Measurements from ENCODE around the gene ATP6V0A1. TPM values are rescaled to one million over a fixed set of nuclear protein-coding genes. Genes with fewer than 3 reads are reported as not detected.

The ATP6V0A1 gene
- total RNA-seq, 1 experiment from 2014 or later, result 0.07 TPM

DNA sequence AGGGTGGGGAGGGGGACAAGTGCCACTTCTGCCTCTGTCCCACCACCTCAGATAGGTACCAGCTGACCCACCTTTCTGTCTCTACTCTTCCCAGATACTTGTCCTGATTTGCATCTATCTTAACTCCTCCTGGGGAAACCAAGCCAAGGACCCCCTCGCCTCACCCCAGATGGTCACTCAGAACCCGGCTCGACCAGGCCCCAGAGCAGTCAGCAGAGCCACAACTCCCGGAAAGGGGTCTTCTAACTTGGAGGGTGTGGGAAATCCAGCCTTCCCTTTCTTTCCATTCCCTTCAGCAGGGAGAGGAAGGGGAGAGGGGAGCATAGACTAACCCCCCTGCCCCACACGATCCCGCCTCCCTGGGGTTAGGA is 37.6 kb upstream of the ATP6V0A1 start:
- no peaks in the 10 kb centered on the region for H3K27me3 ChIP-seq (ENCODE audit: low read length)
- H3F3A ChIP-seq (ENCODE audit: low read length, unreplicated experiment), result no peaks in the 10 kb centered on the region
- CTCF ChIA-PET, result no interaction called here
- POLR2A ChIA-PET (ENCODE audit: unreplicated experiment), result no interaction called here
- H3K36me3 ChIP-seq (ENCODE audit: low read depth, low read length), result no peaks in the 10 kb centered on the region
- no peak overlapping the region for H3K4me2 ChIP-seq (ENCODE audit: low read length)
- ATAC-seq (no peak), DNase-seq (no peak)
- no TSS peak for BruUV-seq (replicated peaks)
- no peaks in the 10 kb centered on the region for H3K9me2 ChIP-seq (replicated peaks; ENCODE audit: low read length)
- H3K4me1 ChIP-seq (ENCODE audit: insufficient read depth, low read length), result no peaks in the 10 kb centered on the region
- H3K27ac ChIP-seq (ENCODE audit: low read length), result no peak overlapping the region
- TF ChIP-seq EZH2phosphoT487 (IDR thresholded peaks at IDR 0.05; ENCODE audit: borderline replicate concordance, low read length), result no peak
- no peak for TF ChIP-seq EZH2 (IDR thresholded peaks at IDR 0.05; ENCODE audit: low read length, unreplicated experiment)
- TF ChIP-seq, protein P1, sequence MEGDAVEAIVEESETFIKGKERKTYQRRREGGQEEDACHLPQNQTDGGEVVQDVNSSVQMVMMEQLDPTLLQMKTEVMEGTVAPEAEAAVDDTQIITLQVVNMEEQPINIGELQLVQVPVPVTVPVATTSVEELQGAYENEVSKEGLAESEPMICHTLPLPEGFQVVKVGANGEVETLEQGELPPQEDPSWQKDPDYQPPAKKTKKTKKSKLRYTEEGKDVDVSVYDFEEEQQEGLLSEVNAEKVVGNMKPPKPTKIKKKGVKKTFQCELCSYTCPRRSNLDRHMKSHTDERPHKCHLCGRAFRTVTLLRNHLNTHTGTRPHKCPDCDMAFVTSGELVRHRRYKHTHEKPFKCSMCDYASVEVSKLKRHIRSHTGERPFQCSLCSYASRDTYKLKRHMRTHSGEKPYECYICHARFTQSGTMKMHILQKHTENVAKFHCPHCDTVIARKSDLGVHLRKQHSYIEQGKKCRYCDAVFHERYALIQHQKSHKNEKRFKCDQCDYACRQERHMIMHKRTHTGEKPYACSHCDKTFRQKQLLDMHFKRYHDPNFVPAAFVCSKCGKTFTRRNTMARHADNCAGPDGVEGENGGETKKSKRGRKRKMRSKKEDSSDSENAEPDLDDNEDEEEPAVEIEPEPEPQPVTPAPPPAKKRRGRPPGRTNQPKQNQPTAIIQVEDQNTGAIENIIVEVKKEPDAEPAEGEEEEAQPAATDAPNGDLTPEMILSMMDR (conservative IDR thresholded peaks at IDR 0.05; ENCODE audit: low read depth, low read length), result no peak
- no peak overlapping the region for H3K9ac ChIP-seq (ENCODE audit: low read length)
- no peak overlapping the region for H2AFZ ChIP-seq (ENCODE audit: low read length)
- H3K9me3 ChIP-seq (ENCODE audit: low read length), result no peaks in the 10 kb centered on the region
- H3K4me3 ChIP-seq (ENCODE audit: low read length), result no peak overlapping the region
- H4K20me1 ChIP-seq (ENCODE audit: low read length), result no peaks in the 10 kb centered on the region
- intact Hi-C loops (cut with micrococcal nuclease), result no loop called here
- H3K79me2 ChIP-seq (ENCODE audit: low read length), result no peaks in the 10 kb centered on the region

DNA sequence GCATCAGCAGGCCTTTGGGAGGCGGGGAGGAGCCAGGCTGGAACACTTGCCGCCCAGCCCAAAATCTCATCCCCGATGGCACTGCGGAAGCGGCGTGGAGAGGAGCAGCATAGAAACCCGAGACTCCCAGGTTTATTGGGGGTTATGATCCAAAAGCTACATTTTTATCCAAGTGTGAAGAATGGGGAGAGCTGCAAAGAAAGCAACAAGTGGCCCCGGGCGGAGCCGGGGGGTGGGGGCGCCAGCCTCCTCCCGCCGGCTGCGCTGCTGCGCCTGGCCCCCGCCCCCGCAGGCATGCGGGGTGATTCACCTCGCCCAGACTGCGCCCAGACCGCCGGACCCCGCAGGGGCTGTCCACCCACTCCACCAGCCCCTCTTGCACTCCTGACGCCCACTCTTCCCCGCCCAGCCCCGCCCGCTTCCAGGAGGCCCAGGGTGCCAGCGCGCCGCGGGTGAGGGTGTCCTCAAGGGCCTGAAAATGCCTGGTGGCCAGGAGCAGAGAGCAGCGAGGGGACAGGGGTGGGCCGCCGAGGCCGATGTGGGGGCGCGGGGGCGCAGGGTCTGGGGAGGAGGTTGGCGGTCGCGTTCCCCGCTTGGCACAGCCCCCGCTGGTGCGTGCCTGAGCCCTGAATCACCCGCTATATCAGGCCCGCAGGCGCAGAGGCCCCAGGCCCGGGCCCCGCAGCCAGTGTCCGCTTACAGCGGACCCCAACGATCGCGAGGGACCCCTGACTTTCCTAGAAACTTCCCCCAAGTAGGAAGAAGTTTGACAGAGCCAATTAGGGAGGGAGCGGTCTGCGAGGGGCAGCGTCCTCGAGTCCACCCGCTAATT is 37.0 kb upstream of the ATP6V0A1 start:
- Histone ChIP-seq H2AFZ (ENCODE audit: low read length) (no peak overlapping the region), H3K27ac (ENCODE audit: low read length) (no peak overlapping the region), H3K9ac (ENCODE audit: low read length) (no peak overlapping the region), H4K20me1 (ENCODE audit: low read length) (no peaks in the 10 kb centered on the region), H3K36me3 (ENCODE audit: low read depth, low read length) (no peaks in the 10 kb centered on the region), H3K4me3 (ENCODE audit: low read length) (no peak overlapping the region), H3K27me3 (ENCODE audit: low read length) (no peaks in the 10 kb centered on the region), H3K4me2 (ENCODE audit: low read length) (no peak overlapping the region), H3K9me2 (replicated peaks; ENCODE audit: low read length) (no peaks in the 10 kb centered on the region), H3F3A (ENCODE audit: low read length, unreplicated experiment) (no peaks in the 10 kb centered on the region), H3K9me3 (ENCODE audit: low read length) (no peaks in the 10 kb centered on the region), H3K79me2 (ENCODE audit: low read length) (no peaks in the 10 kb centered on the region), H3K4me1 (ENCODE audit: insufficient read depth, low read length) (no peaks in the 10 kb centered on the region)
- ATAC-seq (no peak), DNase-seq (no peak)
- POLR2A ChIA-PET (ENCODE audit: unreplicated experiment), result no interaction called here
- TF ChIP-seq, protein P1 (conservative IDR thresholded peaks at IDR 0.05; ENCODE audit: low read depth, low read length), result no peak
- TF ChIP-seq EZH2 (IDR thresholded peaks at IDR 0.05; ENCODE audit: low read length, unreplicated experiment) (no peak), EZH2phosphoT487 (IDR thresholded peaks at IDR 0.05; ENCODE audit: borderline replicate concordance, low read length) (no peak)
- BruUV-seq (replicated peaks), result no TSS peak
- intact Hi-C loops (cut with micrococcal nuclease), result no loop called here
- CTCF ChIA-PET, result no interaction called here

DNA sequence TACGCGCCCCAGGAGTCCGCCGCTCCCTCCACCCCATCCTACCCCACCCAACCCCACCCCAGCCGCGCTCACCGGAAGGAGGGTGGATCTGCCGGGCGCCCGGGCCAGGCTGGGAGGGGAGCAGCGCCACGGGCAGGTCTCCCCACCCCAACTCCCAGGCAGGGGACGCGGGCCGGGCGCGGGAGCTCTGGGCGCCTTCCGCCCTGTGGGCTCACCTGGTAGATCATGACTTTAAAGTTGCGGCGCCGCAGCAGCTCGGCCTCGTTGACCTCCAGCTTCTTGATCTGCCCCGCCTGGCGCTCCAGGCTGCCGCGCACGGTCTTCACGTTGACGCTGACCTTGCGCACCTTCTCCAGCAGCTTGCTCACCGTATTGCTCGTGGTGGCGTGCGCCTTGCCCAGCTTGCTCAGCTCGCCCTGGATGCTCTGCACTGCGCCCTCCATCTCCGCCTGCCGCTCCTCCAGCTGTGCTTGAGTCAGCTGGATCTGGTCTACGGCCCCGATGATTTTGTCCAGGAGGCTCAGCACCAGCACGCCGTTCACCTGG is 36.2 kb upstream of the ATP6V0A1 start:
- no peaks in the 10 kb centered on the region for H3K36me3 ChIP-seq (ENCODE audit: low read depth, low read length)
- no peaks in the 10 kb centered on the region for H3K9me2 ChIP-seq (replicated peaks; ENCODE audit: low read length)
- no peak for DNase-seq
- H3K79me2 ChIP-seq (ENCODE audit: low read length), result no peaks in the 10 kb centered on the region
- H3K9ac ChIP-seq (ENCODE audit: low read length), result no peak overlapping the region
- no peaks in the 10 kb centered on the region for H3K27me3 ChIP-seq (ENCODE audit: low read length)
- H3F3A ChIP-seq (ENCODE audit: low read length, unreplicated experiment), result no peaks in the 10 kb centered on the region
- no TSS peak for BruUV-seq (replicated peaks)
- ChIA-PET POLR2A (ENCODE audit: unreplicated experiment) (no interaction called here), CTCF (no interaction called here)
- H3K4me3 ChIP-seq (ENCODE audit: low read length), result no peak overlapping the region
- H4K20me1 ChIP-seq (ENCODE audit: low read length), result no peaks in the 10 kb centered on the region
- H2AFZ ChIP-seq (ENCODE audit: low read length), result no peak overlapping the region
- H3K27ac ChIP-seq (ENCODE audit: low read length), result no peak overlapping the region
- no peaks in the 10 kb centered on the region for H3K9me3 ChIP-seq (ENCODE audit: low read length)
- no peak for TF ChIP-seq EZH2phosphoT487 (IDR thresholded peaks at IDR 0.05; ENCODE audit: borderline replicate concordance, low read length)
- TF ChIP-seq EZH2 (IDR thresholded peaks at IDR 0.05; ENCODE audit: low read length, unreplicated experiment), result no peak
- TF ChIP-seq, protein P1 (conservative IDR thresholded peaks at IDR 0.05; ENCODE audit: low read depth, low read length), result no peak
- intact Hi-C loops (cut with micrococcal nuclease), result no loop called here
- no peak overlapping the region for H3K4me2 ChIP-seq (ENCODE audit: low read length)
- ATAC-seq, result no peak
- H3K4me1 ChIP-seq (ENCODE audit: insufficient read depth, low read length), result no peaks in the 10 kb centered on the region

Data from PC-3 (cell line).